Bronchial epithelial cell (primary cell): ENCODE measurements around the gene VMP1. TPM values are rescaled to one million over a fixed set of nuclear protein-coding genes. Genes with fewer than 3 reads are reported as not detected.
"Not testable (repeated sequence)": the region's sequence is repeated elsewhere in the genome, so short reads cannot be mapped to it uniquely, and the experiment has no call there.

Source experiments
- DNase-seq: peaks from one replicate; pipeline ENCODE4 v3.0.0-alpha.2; 2010; ENCODE audit warnings: low read depth
- FAIRE-seq: peaks from 2 replicates; lab custom pipeline; 2011; peaks lifted over from hg19 to GRCh38; lab: Jason Lieb, UNC
- H3K27me3 ChIP-seq: 2 replicates; pipeline ENCODE4 v1.5.1; 2011; ENCODE audit warnings: low read length; ENCODE audit not compliant: control insufficient read depth, insufficient read depth
- H3K36me3 ChIP-seq: 2 replicates; pipeline ENCODE4 v1.5.1; 2011; ENCODE audit warnings: low read length; ENCODE audit not compliant: control insufficient read depth, insufficient read depth
- H3K4me3 ChIP-seq: 2 replicates; pipeline ENCODE4 v1.5.1; 2011; ENCODE audit warnings: mild to moderate bottlenecking, low read depth, low read length, control low read depth
- CTCF ChIP-seq: IDR thresholded peaks from 2 replicates; pipeline ENCODE4 v1.5.1; 2011; ENCODE audit warnings: mild to moderate bottlenecking, moderate library complexity, low read length, control low read depth, inconsistent platforms; ENCODE audit not compliant: insufficient read depth, severe bottlenecking
- total RNA-seq: library from RNA; depleted of rRNA; stranded (reverse); fragments of >200 nt; gene quantifications from 2 replicates; pipeline ENCODE4 v1.2.1, GENCODE V29; 2014

VMP1 gene
- total RNA-seq, 1 donor from 2014 or later, result 120 TPM

- FAIRE-seq, result no peak
- TF ChIP-seq CTCF, result no peak
- no peaks in the 10 kb centered on the region for H3K27me3 ChIP-seq
- H3K4me3 ChIP-seq, result no peak overlapping the region
- H3K36me3 ChIP-seq, result no peaks in the 10 kb centered on the region
- no peak for DNase-seq
Observed at GRCh38 chr17:59751955-59752413, 44.5 kb downstream of the VMP1 start.

- no peak for FAIRE-seq
- Histone ChIP-seq H3K36me3 (no peaks in the 10 kb centered on the region), H3K4me3 (no peak overlapping the region), H3K27me3 (no peaks in the 10 kb centered on the region)
- no peak for TF ChIP-seq CTCF
- no peak for DNase-seq
Observed at GRCh38 chr17:59752446-59752845, 45.0 kb downstream of the VMP1 start.

- TF ChIP-seq CTCF, result no peak
- FAIRE-seq, result no peak
- H3K27me3 ChIP-seq, result no peaks in the 10 kb centered on the region
Observed at GRCh38 chr17:59752922-59753321, 45.5 kb downstream of the VMP1 start.

GRCh38 chr17:59753522-59754467 lies 46.3 kb downstream of the VMP1 start:
- FAIRE-seq (no peak), DNase-seq (peak; percentile 91)
- H3K4me3 ChIP-seq, result no peak overlapping the region

More at GRCh38 chr17:59752922-59753321, 45.5 kb downstream of the VMP1 start:
- no peak overlapping the region for H3K4me3 ChIP-seq
- DNase-seq, result no peak
- no peaks in the 10 kb centered on the region for H3K36me3 ChIP-seq

GRCh38 chr17:59754552-59754951 lies 47.1 kb downstream of the VMP1 start:
- DNase-seq (peak; percentile 98), FAIRE-seq (no peak)
- no peak overlapping the region for H3K4me3 ChIP-seq
- no peaks in the 10 kb centered on the region for H3K36me3 ChIP-seq
- no peak for TF ChIP-seq CTCF
- no peaks in the 10 kb centered on the region for H3K27me3 ChIP-seq

More at GRCh38 chr17:59753522-59754467, 46.3 kb downstream of the VMP1 start:
- peak; percentile 46 for TF ChIP-seq CTCF
- no peaks in the 10 kb centered on the region for H3K27me3 ChIP-seq
- H3K36me3 ChIP-seq, result no peaks in the 10 kb centered on the region

GRCh38 chr17:59755069-59755468 lies 47.6 kb downstream of the VMP1 start:
- not testable (repeated sequence) for DNase-seq, H3K4me3 ChIP-seq, H3K27me3 ChIP-seq, FAIRE-seq, H3K36me3 ChIP-seq
